Stimulated activated naive CD8-positive, alpha-beta T cell treated with anti-CD3 and anti-CD28 coated beads, Interleukin-15, Interleukin-2, amounts not matched to agents 100 U/mL and 50 U/mL, for 24 hours (primary cell): ENCODE results near the gene NDUFS6.

Source experiments
- ATAC-seq: fragments of 150-1000 bp; cut with Tn5 transposase; one replicate; pipeline ENCODE4 v1.10.0; 2021
- DNase-seq: peaks from one replicate; pipeline ENCODE4 v3.0.0; 2021

Gene NDUFS6

DNA sequence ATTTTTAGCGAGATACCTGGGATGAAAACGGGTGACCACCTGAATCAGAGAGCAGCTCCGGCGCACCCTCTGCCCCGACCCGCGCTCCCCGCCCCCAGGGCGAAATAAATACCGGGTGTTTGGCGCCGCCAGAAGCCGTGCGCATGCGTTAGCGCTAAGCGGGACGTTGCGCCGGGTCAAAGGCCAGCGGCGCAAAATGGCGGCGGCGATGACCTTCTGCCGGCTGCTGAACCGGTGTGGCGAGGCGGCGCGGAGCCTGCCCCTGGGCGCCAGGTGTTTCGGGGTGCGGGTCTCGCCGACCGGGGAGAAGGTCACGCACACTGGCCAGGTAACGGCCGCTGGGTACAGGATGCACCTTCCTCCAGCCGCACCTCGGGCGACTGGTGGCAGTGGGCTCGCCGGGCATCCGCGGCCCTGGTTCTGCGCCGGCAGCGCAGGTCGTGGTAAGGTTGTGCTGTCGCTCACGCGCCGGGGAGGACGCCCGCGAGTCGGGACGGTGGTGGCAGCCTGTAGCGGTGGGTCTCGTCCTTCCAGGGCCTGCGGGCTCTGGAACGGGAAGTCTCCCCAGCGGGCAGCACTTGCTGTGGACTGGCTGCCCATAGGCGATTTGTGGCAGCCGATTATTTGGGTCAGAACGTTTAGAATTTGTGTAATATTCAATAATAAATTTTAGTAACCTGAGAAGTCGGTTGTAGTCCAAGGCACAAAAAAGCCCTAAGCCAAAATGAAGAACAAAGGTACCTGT is at the start of gene NDUFS6:
Gene NDUFS6, plus strand, starts transcription at position 186 of the 745 bp plus-strand sequence. Its CDS starts 11 bp downstream, at position 197.
- ATAC-seq (peak; percentile 60), DNase-seq (peak; percentile 89)

GRCh38 chr5:1751864-1752822 is 49.1 kb upstream of the NDUFS6 start:
- DNase-seq (no peak), ATAC-seq (no peak)

DNA sequence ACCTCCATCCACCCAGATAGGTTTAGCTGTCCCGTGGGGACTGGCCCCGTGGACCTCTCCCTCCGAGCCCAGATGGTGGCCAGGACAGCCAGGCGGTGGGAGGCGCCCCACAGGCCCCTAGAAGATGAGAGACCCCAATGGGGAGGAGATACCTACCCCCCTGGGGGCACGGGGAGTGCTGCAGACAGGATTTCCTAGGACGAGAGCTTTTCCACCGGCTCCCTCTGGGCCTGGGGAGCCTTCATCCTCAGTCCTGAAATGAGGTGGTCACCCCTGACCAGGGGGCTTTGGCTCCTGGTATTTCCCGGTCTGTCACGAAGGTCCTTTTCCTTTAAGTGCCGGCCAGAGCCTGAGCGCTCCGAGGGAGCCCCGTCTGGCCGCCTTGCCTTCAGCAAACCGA is 48.3 kb upstream of the NDUFS6 start:
- ATAC-seq (no peak), DNase-seq (no peak)

DNA sequence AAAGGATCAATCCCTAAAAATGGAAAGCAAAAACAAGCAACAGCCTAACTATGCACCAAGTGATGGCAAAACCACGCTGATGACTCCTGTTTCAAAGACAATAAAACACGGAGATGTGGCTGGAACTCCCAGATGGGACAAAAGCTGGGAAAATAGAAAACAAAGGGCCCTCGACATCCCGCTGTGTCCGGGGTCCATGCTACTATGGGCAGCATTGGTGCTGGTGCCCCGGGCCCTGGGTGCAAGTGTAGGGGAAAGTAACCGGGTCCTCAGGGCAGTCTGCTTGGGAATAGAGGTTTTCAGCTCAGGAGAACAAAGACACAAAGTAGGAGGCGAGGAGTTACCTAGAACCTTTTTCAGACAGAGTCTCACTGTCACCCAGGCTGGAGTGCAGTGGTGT is 47.7 kb upstream of the NDUFS6 start:
- DNase-seq = no peak
- ATAC-seq = no peak

- ATAC-seq = no peak
- no peak for DNase-seq
Measured at GRCh38 chr5:1754531-1755220, 46.5 kb upstream of the NDUFS6 start.

DNA sequence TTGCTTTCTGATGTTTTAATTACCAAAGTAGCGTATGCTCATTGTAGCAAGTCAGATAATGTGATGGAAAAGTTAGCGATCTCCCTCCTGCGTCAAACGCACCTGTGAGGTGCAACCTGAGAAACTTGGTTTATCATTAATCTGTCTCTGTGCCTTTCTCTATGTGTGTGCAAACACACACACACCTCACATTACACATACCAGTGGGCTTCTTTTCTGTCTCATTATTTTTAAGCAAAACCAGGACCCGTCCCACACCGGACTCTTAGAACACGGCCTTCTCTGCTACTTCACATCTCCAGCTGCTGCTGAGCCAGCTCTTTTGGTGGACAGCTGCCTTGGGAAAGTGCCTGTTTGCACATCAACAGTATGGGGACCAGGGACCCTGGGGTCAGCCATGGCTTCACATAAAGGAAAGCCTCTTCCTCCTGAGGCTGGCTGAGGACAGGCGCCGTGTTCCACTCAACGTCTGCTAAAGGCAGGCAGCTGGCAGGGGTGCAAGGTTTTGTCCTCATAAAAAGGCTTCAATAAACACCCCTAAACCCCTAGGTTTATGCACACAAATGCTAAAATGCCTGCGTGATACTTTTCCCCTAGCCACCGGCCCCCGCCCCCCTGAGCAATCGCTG is 45.8 kb upstream of the NDUFS6 start:
- ATAC-seq (no peak), DNase-seq (no peak)

GRCh38 chr5:1756481-1756880 is 44.7 kb upstream of the NDUFS6 start:
- DNase-seq = no peak
- no peak for ATAC-seq

DNA sequence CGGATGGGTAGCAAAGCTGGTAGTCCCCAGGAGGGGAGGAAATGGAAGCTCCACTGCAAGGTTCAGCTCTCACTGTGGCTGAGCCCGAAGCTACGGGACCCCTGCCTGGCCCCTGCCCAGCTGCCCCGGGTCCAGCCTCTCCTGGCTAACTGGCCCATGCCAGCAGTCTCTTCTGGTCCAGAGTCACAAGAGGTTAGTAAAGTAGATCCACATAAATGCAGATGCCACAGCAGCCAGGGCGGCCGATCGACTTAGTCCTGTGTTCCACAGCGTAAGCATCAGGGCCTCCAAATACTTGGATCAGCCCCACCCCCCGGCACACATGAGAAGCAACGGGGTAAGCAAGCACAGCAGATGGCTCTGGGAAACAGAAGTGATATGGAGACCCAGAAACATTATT is 43.7 kb upstream of the NDUFS6 start:
- ATAC-seq = no peak

GRCh38 chr5:1758574-1758973 is 42.6 kb upstream of the NDUFS6 start:
- no peak for DNase-seq

More for the DNA sequence above, 43.7 kb upstream of the NDUFS6 start:
- no peak for DNase-seq

GRCh38 chr5:1759378-1759970 is 41.7 kb upstream of the NDUFS6 start:
- no peak for DNase-seq
- ATAC-seq = no peak

More at GRCh38 chr5:1758574-1758973, 42.6 kb upstream of the NDUFS6 start:
- no peak for ATAC-seq

DNA sequence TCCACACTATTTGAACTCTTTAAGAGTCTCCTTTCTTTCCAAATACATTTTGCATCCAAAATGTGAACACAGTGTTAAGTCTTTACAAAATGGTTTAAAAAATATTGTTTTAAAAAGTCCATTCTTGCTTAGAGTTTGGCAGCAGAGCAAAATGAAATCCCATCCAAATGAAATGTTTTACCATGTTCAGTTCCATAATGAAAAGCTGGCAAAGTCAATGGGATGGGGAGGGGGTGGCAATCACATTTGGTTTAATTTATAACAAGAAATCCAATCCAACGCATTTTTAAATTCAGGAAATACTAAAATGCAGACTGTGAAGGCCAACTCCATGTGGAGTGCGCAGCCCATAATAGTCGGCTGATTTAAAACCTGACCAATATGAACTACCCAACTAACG is 41.0 kb upstream of the NDUFS6 start:
- no peak for ATAC-seq

GRCh38 chr5:1760656-1761452 is 40.4 kb upstream of the NDUFS6 start:
- no peak for DNase-seq
- ATAC-seq = no peak

More for the DNA sequence above, 41.0 kb upstream of the NDUFS6 start:
- no peak for DNase-seq

DNA sequence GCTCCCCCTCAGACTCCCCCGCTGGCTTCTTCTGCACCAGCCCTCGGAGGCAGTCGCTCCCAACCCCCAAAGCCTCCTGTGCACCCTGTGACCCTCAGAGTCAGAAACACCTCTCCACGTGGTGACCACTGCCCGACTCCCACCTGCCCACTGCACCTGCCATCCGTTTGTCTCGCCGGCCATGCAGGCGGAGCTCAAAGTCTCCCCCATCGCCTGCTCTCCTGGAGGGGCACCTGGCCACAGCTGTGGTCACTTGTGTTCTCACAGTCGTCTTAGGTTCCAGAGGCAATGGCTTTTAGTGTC is 39.8 kb upstream of the NDUFS6 start:
- peak; percentile 17 for ATAC-seq
- DNase-seq = no peak

- DNase-seq = no peak
- ATAC-seq = no peak
Measured at GRCh38 chr5:1762121-1762882, 38.9 kb upstream of the NDUFS6 start.

DNA sequence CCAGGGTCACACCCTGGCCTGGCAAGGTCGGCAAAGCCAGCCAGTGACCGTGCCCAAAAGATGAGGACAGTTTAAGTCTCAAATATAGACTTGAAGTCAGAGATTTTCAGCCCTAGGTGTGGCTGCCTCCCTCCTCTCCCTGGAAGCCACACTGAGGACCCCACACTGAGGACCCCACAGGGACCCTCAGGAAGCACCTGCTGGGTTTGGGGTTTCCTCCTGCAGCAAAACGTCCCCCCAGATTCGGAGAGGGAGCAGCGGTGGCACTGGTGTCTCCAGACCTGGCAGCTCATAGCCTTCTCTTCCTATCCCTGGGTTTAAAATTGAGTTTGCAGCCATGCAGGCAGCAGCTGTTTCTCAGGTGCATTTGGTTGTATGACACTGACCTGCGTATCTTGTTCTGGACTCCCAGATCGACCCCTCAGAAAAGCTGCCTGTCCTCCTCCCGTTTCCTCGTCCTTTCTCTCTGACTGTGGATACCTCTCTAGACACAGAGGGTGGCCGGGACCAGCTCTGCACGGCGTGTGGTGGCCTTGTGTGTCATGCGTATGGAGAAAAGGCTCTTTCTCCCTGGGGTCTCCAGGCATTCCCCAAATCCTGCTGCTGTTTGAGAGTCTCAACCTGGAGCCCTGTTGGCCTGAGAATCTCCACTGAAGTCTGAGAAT is 38.2 kb upstream of the NDUFS6 start:
- DNase-seq (no peak), ATAC-seq (no peak)

DNA sequence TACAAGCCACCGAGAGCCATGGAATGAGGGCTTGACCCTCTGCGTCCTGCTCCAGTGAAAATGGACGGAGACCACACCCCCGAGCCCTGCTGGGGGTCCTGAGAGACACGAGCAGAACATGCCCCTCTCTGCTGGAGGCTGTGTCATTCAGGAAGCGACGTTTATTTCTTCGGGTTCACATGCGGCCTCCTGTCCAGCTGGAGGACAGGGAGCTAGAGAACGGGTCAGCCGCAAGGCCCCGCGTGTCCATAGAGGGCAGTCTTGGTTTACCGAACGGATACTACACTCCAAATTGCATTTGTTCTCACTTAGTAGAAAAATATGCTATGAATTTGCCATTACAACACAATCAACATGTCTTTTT is 37.7 kb upstream of the NDUFS6 start:
- peak; percentile 42 for DNase-seq

GRCh38 chr5:1763960-1764605 is 37.1 kb upstream of the NDUFS6 start:
- DNase-seq (no peak), ATAC-seq (no peak)

More for the DNA sequence above, 37.7 kb upstream of the NDUFS6 start:
- peak; percentile 29 for ATAC-seq

GRCh38 chr5:1764606-1764960 is 36.6 kb upstream of the NDUFS6 start:
- ATAC-seq = no peak

More at GRCh38 chr5:1764606-1764960, 36.6 kb upstream of the NDUFS6 start:
- no peak for DNase-seq
